Measurements from ENCODE around the gene AGPAT2.

Gene AGPAT2

DNA sequence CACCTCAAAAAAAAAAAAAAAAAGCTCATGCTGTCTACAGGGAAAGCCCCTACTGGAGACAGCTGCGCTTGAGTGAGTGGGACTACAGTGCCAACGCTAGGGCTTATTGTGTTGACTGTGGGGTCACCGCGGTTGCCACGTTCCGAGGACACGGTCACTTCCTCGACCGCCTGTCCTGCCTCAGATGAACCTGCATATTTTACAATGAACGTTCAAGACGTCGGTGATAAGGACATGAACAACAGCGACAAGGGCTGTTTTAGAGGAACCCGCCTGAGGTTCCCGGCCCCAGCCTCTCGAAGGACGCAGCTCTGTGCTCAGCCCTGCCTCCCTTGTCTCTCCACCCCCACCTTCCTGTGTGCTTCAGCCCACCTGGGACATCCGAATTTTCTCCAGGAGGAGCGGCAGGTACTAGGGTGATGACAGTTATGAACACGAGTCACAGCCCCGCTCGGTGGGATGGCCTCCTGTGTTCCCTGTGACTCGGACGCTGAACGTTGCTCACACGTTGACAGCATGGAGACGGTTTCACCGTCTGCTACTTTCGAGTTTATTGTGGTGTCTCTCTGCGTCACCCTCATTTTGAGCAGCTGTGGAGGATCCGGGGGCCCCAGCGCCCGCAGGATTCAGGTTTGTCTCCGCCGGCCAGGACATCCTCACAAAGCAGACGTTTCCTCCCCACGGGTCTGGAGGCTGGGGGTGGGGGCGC is 13.9 kb upstream of the AGPAT2 start:
- TF ChIP-seq, protein P1, sequence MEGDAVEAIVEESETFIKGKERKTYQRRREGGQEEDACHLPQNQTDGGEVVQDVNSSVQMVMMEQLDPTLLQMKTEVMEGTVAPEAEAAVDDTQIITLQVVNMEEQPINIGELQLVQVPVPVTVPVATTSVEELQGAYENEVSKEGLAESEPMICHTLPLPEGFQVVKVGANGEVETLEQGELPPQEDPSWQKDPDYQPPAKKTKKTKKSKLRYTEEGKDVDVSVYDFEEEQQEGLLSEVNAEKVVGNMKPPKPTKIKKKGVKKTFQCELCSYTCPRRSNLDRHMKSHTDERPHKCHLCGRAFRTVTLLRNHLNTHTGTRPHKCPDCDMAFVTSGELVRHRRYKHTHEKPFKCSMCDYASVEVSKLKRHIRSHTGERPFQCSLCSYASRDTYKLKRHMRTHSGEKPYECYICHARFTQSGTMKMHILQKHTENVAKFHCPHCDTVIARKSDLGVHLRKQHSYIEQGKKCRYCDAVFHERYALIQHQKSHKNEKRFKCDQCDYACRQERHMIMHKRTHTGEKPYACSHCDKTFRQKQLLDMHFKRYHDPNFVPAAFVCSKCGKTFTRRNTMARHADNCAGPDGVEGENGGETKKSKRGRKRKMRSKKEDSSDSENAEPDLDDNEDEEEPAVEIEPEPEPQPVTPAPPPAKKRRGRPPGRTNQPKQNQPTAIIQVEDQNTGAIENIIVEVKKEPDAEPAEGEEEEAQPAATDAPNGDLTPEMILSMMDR (conservative IDR thresholded peaks at IDR 0.05; ENCODE audit: low read depth, low read length) = no peak
- DNase-seq (ENCODE audit: low read depth) = no peak
- H3K4me3 ChIP-seq (ENCODE audit: low read length) = no peak overlapping the region

DNA sequence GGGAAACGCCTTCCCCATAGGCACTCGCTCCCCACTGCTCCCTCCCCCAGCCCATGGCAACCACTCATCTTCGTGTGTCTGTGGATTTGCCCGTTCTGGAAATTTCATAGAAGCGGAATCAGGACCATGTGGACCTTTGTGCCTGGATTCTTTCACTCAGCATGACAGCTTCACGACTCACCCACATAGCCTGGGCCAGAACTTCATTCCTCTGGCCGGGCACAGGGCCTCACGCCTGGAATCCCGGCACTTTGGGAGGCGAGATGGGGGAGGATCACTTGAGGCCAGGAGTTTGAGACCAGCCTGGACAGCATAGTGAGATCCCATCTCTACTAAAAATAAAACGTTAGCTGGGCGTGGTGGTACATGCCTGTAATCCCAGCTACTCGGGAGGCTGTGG is 13.0 kb upstream of the AGPAT2 start:
- H3K4me3 ChIP-seq (ENCODE audit: low read length) = no peak overlapping the region
- TF ChIP-seq, protein P1 (conservative IDR thresholded peaks at IDR 0.05; ENCODE audit: low read depth, low read length) = no peak
- no peak for DNase-seq (ENCODE audit: low read depth)

DNA sequence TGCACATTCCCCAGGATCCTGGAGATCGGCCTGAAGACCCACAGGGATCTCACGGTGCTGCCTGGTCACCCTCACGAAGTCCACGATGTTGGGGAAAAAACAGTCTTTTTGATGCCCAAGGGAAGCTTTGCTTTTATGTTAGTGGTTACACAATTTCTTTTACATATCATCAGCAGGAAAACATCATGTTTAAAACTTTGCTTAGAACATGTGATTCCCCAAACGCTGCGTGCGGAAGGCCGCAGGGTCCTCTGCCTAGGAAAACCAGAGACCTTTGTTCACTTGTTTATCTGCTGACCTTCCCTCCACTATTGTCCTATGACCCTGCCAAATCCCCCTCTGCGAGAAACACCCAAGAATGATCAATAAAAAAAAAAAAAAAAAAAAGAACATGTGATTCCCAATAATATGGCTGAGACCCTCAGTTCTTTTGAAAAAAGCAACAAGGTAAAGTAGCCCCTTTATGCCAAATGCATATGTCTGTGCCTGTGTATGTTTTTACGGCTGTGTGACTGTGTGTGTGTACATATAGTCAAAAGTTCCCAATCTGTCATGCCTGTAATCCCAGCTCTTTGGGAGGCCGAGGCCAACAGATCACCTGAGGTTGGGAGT is 11.5 kb upstream of the AGPAT2 start:
- TF ChIP-seq, protein P1 (conservative IDR thresholded peaks at IDR 0.05; ENCODE audit: low read depth, low read length) = no peak
- no peak for DNase-seq (ENCODE audit: low read depth)
- H3K4me3 ChIP-seq (ENCODE audit: low read length) = no peak overlapping the region

DNA sequence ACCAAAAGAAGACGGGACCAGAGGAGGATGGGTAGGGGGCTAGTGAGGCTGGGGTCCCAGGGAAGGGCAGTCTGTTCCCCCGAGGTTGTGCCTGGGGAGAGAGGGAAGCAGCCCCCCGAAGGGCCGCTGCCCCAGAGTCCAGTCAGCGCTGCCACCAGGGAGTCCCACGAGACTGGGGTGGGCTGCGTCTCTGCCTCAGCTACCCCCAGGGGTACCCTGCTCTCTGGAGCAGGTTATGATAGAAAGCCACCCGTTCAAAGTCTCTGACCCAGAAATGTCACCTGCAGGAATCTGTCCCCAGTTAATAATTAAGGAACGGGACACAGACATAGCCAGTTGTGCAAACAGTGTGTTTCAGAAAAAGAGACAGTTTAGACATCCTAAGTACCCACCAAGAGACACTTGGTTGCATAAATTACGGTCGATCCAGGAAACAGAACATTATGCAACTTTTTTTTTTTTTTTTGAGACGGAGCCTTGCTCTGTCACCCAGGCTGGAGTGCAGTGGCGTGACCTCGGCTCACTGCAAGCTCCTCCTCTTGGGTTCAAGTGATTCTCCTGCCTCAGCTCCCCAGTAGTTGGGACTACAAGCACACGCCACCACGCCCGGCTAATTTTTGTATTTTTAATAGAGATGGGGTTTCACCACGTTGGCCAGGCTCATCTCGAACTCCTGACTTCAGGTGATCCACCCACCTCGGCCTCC is 10.7 kb upstream of the AGPAT2 start:
- H3K4me3 ChIP-seq (ENCODE audit: low read length) = no peak overlapping the region
- no peak for DNase-seq (ENCODE audit: low read depth)
- TF ChIP-seq, protein P1 (conservative IDR thresholded peaks at IDR 0.05; ENCODE audit: low read depth, low read length) = no peak

DNA sequence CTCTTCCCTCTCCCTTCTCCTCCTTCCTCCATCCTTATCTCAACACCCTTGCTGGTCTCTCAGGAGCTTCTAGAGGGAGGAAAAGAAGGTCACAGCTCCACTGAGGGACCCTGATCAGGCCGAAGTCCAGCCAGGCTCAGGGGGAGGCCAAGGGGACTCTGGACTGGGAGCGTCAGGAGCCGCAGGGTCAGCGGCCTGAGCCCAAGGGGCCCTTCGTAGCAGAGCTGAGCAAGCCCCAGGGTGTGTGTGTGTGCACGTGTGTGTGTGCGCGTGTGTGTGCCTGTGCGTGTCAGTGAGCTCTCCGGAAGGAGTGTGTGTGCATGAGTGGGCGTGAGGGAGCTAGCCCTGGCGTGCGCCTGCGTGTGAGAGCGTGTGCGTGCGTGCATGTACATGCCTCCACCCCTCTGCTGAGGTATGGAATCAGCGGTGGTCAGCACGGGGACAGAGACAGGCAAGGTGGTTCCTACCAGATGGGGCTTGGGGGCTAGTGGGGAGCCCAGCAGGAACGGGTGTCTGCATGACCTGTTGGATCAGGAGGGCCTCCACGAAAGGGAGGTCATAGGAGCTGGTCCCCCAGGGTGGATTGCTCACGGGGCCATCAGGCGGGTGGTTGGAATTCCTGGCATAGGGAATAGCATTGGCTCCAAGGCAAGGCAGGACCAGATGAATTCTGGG is 10.0 kb upstream of the AGPAT2 start:
- TF ChIP-seq, protein P1 (conservative IDR thresholded peaks at IDR 0.05; ENCODE audit: low read depth, low read length) = no peak
- no peak for DNase-seq (ENCODE audit: low read depth)
- no peak overlapping the region for H3K4me3 ChIP-seq (ENCODE audit: low read length)

DNA sequence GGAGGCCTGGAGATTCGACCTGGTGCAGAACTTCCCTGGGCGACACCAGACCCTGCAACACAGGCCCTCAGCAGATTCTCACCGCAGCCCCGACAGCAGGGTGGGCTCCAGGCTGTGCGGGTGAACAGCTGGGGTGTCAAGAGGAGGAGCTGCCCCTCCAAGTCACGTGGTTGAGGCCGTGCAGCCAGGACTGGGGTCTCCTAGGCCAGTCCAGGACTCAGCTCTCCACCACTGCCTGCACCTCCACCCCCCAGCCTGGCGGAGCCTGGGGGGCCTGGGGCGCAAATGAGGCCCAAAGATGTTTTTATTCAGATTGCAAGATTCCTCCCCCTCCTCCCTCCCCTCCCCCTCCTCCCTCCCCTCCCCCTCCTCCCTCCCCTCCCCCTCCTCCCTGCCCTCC is 9.2 kb upstream of the AGPAT2 start:
- TF ChIP-seq, protein P1 (conservative IDR thresholded peaks at IDR 0.05; ENCODE audit: low read depth, low read length) = no peak
- no peak overlapping the region for H3K4me3 ChIP-seq (ENCODE audit: low read length)
- DNase-seq (ENCODE audit: low read depth) = no peak

All from retinal pigment epithelial cell (primary cell).